Testis (tissue), 2 donors: ENCODE measurements around the gene MAPKAP1.

ENCODE experiments used
- POLR2A ChIP-seq: fragments of 450-650 bp; IDR thresholded peaks from one replicate; pipeline ENCODE4 v1.6.1; 2017; ENCODE audit warnings: antibody characterized with exemption, mild to moderate bottlenecking, moderate library complexity
- TF ChIP-seq, protein P1 (sequence below), 3 experiments: fragments of 450-650 bp in 2 of 3; fragments of 200-600 bp in 1 of 3; sonication (generic) in 1 of 3; IDR thresholded peaks; one replicate each; pipeline ENCODE4 v1.5.1; 2016 to 2019; ENCODE audit warnings: antibody characterized with exemption in 3 of 3, mild to moderate bottlenecking in 2 of 3, moderate library complexity in 1 of 3

DNA sequence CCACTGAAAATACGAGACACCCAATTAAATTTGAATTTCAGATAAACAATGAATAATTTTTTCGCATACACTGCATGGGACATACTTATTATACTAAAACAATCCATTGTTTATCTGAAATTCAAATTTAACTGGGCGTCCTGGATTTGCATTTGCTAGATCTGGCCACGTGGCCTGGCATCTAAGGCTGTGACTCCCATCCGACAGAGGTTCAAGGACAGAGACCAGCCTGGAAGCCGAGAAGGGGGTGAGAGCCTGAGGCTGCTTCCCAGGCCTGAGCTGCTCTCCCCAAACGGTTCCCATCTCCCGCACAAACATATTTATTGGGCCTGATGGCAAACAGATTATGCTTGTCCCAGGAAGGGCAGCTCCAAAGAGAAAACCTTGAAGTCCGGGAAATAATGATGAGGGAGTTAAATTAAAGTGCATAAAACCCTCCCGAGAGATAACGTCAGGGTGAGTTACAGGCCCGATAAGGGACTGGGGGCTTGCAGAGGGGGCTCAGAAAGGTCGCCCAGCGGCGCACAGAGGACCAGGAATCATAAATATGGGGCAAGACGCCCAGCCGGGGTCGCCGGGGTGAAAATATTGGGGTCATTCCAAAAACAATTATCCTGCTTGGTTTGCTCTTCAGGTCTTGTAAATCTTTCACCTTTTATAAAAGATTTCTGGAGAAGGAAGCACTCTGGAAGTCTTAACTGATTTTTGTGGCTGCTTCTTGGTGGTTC lies 281.7 kb downstream of the MAPKAP1 start:
- TF ChIP-seq, protein P1, sequence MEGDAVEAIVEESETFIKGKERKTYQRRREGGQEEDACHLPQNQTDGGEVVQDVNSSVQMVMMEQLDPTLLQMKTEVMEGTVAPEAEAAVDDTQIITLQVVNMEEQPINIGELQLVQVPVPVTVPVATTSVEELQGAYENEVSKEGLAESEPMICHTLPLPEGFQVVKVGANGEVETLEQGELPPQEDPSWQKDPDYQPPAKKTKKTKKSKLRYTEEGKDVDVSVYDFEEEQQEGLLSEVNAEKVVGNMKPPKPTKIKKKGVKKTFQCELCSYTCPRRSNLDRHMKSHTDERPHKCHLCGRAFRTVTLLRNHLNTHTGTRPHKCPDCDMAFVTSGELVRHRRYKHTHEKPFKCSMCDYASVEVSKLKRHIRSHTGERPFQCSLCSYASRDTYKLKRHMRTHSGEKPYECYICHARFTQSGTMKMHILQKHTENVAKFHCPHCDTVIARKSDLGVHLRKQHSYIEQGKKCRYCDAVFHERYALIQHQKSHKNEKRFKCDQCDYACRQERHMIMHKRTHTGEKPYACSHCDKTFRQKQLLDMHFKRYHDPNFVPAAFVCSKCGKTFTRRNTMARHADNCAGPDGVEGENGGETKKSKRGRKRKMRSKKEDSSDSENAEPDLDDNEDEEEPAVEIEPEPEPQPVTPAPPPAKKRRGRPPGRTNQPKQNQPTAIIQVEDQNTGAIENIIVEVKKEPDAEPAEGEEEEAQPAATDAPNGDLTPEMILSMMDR (IDR thresholded peaks at IDR 0.05) = no peak
- no peak for TF ChIP-seq POLR2A
